Measurements from ENCODE around the gene SALL3.

Gene SALL3

GRCh38 chr18:78969574-78970315 is 9.9 kb upstream of the SALL3 start (continued):
- no peak for TF ChIP-seq INSM2 (tag by site-specific recombination; IDR thresholded peaks at IDR 0.05)
- TF ChIP-seq GLIS2 (tag by site-specific recombination; IDR thresholded peaks at IDR 0.05), result no peak

GRCh38 chr18:78970774-78971333 is 8.8 kb upstream of the SALL3 start:
- ChIA-PET CTCF (no interaction called here), POLR2A (no interaction called here)
- Histone ChIP-seq H3K27ac (ENCODE audit: extremely low read depth, low read depth, low read length) (no peak overlapping the region), H3K36me3 (ENCODE audit: control insufficient read depth in 2 of 2, insufficient read depth in 1 of 2, low read length in 2 of 2) (no peaks in the 10 kb centered on the region), H3K4me3 (ENCODE audit: low read depth, low read length) (no peak overlapping the region), H3K4me1 (ENCODE audit: control insufficient read depth, insufficient read depth, low read length) (no peaks in the 10 kb centered on the region), H3K9me3 (ENCODE audit: control insufficient read depth, insufficient read depth, low read depth, low read length) (no peaks in the 10 kb centered on the region)
- no peak for TF ChIP-seq ZNF510 (tag by site-specific recombination; IDR thresholded peaks at IDR 0.05; ENCODE audit: insufficient replicate concordance)
- no peak for TF ChIP-seq ZNF221 (tag by site-specific recombination; IDR thresholded peaks at IDR 0.05; ENCODE audit: borderline replicate concordance)
- no peak for TF ChIP-seq ZNF791 (tag by site-specific recombination; IDR thresholded peaks at IDR 0.05)
- TF ChIP-seq ZNF473 (tag by site-specific recombination; IDR thresholded peaks at IDR 0.05), result no peak
- no peak for TF ChIP-seq ZNF404 (tag by site-specific recombination; IDR thresholded peaks at IDR 0.05)
- no peak for TF ChIP-seq ZNF449 (tag by site-specific recombination; IDR thresholded peaks at IDR 0.05)
- TF ChIP-seq YY1 (tag by site-specific recombination; IDR thresholded peaks at IDR 0.05), result no peak
- TF ChIP-seq SCRT1 (tag by site-specific recombination; IDR thresholded peaks at IDR 0.05; ENCODE audit: borderline replicate concordance), result no peak
- no peak for TF ChIP-seq RBAK (tag by site-specific recombination; IDR thresholded peaks at IDR 0.05)
- no peak for TF ChIP-seq PBX3 (CRISPR knock-in tag; IDR thresholded peaks at IDR 0.05)
- TF ChIP-seq PRDM10 (tag by site-specific recombination; IDR thresholded peaks at IDR 0.05), result no peak
